GM19023 (cell line): ENCODE measurements around the gene SFRP5.

Experiments
- ATAC-seq: cut with Tn5 transposase; IDR thresholded peaks from one replicate; pipeline ENCODE4 v1.9.1; 2021; ENCODE audit warnings: mild to moderate bottlenecking, moderate library complexity; ENCODE audit not compliant: unreplicated experiment

The SFRP5 gene

DNA sequence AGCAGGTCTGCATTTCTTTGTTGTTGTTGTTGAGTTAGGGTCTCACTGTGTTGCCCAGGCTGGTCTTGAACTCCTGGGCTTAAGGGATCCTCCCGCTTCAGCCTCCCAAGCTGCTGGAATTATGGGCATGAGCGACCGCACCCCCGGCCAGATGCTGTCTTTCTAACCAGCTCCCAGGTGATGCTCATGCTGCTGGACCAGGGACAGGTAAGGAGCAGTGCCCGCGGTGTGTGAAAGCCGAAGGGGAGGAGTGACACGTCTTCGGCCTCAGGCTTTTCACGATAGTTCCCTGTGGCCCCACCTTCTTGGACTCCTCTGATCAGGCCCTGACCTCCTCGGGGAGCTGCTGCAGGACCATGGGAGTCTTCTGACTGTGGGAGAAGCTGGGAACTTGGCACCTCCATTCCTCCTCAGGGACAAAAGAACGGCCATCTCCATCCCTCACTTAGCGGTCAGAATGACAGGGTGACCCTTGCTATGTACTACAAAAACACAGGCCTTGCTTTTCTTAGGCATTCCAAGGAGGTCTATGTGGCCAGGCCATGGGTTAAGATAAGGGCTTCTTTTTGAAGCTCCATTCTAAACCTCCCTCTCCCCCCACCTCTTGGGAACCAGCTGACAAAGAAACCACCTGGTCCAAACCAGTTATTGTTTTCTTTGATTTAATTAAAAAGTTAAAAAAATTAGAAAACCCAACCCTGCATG, 5.5 kb downstream of the SFRP5 start:
- no peak for ATAC-seq

DNA sequence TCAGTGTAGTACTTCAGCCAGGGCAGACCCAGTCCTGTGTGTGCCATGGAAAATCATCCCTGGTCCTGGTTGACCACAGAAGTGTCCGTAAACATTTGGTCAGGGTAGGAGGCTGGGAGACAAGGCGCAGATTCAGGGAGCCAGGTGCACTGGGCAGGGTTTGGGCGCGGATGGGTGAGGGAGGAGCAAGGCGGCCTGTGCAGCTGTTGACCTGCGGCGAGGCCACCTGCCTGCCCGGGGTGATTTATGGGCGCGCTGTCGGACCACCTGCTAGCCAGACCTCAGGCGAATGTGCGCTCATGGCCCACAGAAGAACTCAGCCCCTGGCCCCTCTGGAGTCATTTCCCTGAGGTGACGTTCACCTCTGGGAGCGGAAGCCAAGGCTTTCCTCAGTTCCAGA, 6.6 kb downstream of the SFRP5 start:
- ATAC-seq: no peak

DNA sequence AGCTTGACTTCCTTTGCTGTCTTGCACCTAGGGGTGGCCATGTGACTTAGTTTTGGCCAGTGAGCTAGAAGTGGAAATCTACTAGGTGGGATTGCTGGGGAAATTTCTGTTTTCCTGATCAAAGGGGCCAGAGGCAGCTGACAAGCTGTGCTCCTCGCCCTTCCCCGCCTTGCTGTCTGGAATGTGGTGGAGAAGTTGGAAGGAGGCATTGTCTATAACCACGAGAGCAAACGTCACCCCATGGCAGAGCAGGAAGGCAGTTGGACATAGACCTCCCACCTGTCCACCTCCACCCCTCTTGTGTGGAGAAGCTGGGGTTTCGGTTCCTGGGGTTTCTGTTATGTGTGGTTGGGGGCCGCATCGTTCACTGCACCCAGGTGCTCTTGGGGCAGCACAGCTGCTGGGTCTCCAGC, 7.3 kb downstream of the SFRP5 start:
- no peak for ATAC-seq

DNA sequence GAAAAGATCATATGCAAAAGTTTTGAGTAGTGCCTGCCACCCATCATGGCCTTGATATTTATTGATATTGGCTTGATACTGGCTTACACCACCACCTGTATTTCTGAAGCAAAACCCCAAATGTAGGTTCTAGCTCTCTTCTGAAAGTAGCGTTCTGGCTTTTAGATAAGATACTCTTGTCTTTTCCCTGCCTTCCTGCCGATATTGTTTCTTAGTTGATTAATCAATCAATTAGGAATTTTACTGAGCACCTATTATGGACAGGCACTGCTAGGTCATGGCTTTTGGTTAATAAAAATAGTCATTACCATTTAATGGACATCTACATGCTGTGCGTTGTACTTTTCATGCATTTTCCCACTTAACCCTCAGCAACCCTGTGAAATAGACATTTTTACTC, 7.9 kb downstream of the SFRP5 start:
- ATAC-seq: no peak

DNA sequence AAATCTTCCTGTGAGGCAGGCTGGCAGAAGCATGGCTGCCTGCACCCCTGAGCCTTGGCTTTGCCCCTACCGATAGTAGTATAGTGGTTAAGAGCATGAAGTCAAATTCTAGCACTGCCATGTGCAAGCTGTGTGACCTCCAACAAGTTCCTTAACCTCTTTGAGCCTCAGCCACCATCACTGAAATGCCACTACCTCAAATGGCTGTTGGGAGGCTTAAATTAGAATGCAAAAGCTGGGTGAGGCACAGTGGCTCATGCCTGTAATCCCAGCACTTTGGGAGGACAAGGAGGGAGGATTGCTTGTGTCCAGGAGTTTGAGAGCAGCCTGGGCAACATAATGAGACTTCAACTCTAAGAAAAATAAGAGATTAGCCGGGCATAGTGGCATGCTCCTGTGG, 8.4 kb downstream of the SFRP5 start:
- no peak for ATAC-seq

DNA sequence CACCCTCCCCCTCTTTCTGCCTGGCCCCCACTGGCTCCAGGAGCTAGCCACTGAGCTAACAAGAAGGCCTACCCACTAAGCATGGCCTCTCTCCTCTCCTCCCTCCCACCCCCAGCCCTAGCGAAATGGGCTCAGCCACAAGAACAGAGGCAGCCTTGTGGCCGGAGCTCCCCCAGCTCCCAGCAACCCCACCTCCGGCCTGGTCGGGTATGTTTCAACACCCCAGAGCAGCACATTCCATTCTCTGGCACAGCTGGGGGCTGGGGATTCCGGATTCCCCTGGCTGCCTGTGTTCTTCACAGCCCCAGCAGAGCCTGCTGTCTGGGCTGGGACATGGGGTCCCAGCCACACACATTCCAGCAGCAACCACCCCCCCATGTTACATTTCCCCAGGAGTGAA, 9.0 kb downstream of the SFRP5 start:
- no peak for ATAC-seq

DNA sequence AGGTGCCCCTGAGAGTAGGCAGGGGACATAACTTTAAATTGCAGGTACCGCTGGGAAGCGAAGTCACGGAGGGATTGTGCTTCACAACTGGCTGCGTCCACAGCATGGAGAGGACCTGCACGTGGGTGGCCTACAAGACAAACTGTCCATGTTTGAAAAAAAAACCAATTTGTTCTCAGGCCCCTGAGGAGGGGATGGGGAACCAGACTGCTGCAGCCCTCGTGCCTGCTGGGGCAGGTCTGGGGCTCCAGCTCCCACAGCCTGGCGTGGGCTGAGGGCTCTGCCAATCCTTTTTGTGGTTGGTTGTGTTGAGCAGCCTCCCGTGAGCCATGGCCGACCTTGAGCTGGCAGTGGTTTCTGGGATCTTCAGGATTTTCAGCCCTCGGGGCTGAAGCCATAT, 9.7 kb downstream of the SFRP5 start:
- no peak for ATAC-seq

DNA sequence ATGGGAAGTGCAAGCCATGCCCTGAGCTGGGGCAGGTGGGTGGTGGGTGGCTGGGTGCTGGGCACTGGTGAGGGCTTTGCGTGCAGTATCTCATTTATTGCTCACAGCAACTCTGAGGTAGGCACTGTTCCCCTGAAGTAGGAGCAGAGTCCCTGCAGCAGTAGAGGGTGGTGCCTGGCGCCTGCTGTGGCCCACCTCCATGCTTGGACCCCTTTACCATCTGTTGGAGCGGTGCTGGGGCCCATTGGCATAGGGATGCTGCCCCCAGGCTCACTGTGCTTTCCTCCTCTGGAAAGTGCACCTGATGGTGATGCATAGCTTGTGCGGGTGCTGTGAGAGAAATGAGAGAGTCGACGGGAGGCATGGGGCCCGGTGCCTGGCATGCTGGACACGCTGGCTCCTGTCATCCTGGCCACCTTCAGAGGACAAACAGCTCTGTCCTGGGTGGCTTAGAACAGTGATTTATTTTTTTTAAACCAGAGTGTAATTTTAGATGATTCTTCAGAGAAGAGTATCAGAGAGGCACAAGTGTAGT, 10.4 kb downstream of the SFRP5 start:
- no peak for ATAC-seq

DNA sequence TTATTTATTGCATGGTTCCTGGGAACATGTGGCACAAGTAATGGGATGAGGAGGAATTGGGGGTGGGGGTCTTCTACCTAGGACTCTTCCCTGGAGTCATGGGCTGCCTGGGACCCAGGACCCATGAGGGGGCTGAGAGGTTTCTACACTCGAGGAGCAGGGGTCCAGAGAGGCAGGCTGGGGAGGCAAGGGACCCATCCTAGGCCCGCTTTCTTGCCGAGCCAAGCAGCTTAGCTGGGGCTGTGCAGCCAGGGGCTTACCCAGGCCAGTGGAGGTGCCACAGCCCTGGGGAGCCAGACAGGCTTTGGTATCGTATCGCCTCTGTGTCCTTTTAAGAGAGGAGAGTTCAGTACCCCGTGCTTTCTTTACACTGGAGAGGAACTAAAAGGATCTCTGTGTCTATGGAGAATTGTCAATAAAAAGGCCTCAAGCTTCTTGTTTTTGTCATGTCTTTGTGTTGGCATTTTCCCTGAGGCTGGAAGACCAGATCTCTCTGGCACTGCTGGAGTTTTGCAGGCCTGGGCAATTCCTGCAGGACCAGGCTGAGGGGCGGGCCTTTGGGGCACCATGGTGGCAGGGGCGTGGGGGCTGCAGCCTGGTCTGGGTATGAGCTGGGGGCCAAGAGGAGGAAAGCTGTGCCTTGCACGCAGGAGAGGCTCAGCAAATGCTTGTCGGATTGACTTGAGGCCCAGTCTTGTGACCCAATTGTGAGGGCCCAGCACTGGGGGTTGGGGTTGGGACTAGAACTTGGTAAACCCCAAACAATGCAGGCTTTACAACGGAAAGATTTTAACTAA, 11.1 kb downstream of the SFRP5 start:
- no peak for ATAC-seq

DNA sequence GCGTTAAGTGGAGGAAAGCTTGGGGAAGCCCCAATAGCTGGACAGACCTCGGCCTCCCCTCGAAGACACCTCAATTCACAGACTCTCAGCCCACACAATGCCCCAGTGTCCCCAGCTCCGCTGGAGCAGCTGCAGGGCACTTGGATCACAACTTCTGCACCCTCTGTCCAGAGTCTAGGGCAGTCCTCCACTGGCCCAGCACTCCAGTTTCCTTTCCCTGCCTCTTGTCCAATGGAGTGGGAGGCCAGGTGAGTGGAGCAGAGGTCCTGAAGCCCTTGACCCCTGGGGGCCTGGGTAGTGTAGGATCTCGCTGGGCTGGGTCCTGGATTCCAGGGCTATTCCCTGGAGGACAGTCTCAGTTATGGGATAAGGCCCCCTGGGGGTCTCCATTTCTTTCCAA, 11.9 kb downstream of the SFRP5 start:
- no peak for ATAC-seq

DNA sequence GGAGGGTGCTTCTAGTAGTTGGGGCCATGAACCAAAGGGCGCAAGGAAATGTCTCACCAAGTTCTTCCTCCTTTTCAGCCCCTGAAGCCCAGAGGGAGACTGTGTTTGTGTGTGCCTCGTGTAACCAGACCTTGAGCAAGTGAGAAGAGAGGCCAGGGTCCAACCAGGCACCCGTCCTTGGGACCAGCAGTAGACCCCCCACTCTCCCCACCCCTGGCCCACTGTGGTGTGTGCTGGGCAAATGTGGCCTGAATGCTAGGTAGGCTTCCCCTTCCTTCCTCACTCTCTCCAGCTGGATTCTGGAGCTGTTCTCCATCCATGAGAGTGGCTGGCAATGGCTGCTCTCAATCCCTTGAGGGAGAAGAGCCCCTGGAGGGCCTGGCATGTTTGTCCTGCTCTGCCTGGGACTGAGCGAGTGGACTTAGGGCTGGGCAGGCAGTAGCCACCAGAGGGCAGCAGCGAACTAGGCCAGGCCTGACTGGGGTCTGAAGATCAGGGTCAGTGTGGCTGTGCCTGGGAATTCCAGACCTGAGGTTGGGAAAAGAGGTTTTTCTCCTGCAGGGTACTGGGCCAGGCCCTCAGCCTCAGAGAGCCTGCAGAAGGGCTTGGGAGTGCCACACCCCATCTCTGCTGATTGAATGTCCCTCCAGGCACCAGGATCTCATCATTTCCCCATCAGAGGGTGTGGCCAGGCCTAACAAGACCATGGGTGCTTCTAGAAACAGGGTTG, 12.5 kb downstream of the SFRP5 start:
- no peak for ATAC-seq

DNA sequence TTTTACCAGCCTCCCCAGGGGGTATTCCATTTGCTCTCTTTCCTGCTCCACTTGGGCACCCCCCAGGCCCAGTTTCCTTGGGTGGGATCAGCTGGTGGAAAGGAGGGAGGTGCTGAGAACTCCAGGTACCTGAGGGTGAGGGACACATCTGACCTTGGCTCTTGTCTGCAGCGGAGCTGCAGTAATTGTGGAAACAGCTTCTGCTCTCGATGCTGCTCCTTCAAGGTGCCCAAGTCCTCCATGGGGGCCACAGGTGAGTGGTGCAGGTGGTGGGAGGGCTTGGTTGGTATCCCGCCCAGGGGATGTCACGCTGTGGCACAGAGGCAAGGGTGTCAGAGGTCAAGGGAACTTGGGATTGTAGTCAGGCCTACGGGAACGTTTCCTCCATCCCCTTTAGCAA, 14.3 kb downstream of the SFRP5 start:
- ATAC-seq: no peak

DNA sequence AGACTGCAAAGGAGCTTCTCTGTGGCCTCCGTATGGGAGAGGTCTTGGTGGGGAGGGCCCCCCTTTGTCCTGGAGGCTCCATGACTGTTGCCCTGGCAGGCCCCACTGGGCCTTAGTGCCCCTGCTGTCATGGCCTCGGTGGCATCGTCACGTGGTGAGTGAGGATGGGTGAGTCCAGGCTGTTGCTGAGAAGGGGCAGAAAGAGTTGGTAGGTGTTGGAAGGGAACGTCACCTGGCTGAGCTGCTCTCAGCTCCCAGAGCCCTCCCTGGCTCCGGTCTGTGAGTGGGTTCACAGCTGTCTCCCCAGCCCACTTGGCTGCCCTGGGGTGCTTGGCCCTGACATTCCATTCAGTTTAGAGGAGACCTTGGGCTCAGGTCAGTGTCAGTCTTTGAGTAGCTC, 16.1 kb downstream of the SFRP5 start:
- no peak for ATAC-seq

DNA sequence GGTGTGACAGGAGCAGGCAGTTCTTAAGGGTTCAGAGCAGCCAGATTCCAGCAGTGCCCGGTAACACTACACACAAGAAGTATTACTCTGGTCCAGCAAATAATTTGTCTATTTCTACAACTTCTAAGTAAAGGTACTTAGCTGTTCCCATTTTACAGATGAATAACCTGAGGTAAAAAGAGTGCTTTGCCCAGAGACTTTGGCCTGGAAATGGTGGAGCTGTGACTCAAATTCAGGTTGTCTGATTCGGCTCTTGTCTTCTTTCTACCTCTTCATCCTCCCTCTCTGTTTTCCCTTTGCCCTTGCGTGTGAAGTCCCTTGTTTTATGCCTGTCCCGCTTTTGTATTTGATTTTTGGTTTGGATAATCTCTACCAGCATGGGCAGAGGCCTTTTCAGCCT, 17.1 kb downstream of the SFRP5 start:
- no peak for ATAC-seq

DNA sequence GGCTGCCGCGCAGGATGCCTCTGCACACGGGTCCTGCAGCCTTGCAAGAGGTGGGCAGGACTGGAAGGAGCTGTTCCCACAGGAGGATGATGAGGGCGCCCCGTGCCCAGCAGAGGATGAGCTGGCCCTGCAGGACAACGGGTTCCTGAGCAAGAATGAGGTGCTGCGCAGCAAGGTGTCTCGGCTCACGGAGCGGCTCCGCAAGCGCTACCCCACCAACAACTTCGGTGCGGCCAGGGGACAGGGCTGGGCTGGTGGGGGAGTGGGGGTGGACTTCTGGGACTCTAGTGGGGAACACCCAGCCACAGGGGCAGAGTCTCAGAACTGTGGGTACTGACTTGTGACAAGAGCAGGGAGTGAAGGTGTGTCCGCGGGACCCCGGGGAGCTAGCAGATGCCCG, 18.8 kb downstream of the SFRP5 start:
- ATAC-seq: no peak

DNA sequence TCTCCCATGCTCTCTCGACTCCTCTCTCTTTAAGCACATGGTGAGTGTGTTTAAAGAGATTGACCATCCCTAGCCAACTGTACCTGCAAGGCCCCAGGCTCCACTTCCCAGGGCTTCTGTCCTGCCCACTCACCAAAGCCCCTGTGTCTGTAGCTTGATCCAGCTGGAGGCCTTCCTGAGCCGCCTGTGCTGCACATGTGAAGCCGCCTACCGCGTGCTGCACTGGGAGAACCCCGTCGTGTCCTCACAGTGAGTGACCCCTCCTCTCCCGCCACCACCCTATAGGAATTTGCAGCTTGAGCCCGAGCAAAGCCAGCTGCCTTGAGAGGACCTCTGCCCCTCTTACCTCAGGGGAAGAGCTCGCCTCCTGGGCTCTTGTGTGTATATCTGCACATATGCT, 23.7 kb downstream of the SFRP5 start:
- ATAC-seq: no peak

DNA sequence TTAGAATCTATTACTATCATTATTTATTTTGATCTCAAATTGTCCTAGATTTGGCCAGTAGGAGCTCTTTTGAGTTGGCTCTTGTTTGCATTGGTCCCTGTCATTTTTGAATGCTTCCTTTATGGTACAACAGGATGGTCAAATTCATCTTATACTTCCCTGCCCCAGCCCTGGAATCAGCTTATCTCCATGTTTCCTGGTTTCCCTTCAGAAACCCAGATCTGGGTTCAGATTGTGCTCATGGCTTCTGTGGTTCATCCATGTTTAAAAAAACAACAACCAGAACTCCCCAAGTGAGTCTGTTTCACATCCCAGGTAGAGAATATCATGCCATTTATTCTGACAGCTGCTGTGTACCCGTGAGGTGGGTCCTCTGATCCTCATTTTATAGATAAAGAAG, 24.2 kb downstream of the SFRP5 start:
- ATAC-seq: no peak

DNA sequence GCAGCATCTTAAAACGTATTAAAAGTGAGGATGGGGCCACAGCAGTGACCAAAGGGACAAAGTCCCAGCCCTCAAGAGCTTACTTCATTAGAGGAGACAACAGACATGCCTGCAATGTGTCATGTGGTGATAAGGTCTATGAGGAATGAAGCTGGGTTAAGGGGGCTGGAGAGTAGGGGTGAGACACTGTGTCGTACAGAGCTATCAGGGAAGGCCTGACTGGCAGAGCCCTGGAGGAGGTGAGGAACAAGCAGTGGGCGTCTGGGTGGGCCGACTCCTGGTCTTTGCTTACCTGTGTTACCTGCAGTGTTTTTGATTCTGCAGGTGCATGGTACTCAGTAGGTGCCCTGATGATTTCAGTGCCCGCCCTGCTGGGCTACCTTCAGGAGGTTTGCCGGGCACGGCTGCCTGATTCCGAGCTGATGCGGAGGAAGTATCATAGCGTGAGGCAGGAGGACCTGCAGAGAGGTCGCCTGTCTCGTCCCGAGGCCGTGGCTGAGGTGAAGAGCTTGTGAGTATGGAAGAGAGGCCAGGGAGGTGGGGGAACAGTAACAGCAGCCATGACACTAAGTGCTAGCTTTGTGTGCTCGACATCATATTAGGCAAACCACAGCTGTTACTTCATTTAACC, 27.3 kb downstream of the SFRP5 start:
- ATAC-seq: no peak

DNA sequence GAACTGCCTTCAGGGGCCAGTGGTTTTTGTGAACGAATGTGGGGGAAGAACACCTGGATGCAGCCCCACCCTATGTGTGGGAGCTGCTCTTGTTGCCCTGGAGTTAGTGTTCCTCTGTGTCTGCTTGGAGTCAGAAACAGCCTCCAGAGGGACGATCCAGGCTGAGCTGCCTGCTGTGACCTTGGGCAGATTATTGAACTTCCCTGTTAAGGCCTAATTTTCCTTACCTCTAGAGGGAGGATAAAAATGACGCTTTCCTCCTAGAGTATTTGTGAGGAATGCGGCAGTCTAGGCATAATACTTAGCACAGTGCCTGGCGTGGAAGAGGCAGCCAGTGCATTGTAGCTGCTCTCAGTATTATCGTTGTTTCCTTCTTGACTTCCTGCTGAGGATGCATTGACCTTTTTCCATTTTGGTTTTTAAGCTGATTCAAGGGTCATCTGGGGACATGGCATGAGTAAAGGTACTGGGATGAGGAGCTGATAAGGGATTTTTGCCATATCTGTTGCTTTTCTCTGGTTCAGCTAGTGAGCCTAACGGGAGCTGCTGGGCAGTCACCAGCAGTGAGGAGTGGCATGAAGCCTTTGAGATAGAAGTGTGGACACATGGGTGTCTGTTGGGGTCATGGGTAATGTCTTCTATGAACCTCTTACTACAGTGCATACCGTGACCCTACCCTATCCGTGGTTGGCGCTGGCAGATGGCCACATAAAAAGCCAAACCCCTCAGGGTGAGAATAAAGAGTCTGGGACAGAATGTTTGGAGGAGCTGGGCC, 28.4 kb downstream of the SFRP5 start:
- no peak for ATAC-seq

DNA sequence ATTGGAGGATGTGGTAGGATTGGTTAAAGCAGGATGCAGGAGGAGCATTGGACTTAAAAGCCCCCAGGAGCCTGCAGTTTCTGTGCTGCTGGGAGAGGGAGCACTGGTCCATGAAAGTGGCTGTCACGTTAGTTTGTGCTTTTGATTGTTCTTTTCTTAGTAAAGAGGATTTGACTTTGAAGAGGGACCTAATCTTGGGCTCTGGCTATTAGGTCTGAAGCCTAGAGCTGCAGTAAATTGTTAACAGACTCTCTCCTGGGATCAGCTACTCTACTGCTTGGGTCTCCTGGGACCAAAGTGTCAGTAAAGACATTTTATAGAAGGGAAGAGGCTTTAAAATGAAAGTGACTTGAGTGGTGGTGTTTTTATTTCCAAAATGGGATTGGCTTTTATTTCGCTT, 31.2 kb downstream of the SFRP5 start:
- no peak for ATAC-seq

DNA sequence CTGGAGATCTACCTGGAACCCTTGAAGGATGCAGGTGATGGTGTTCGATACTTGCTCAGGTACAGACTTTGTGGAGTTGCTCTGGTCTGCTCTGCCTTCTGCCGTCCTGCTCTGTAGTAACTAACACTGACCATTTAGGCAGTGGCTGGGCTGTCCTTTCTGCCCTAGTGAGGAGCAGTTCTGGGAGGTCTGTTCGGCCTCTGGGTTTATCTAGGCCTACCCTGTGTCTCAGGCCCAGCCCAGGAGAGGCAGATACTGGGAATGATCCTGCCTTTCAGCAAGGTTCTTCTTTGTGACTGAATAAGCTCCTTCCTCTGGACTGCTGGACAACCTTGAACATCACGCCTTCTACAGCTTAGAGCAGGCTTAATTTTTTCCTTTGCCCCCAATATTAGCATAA, 33.2 kb downstream of the SFRP5 start:
- no peak for ATAC-seq
